ENCODE data around the gene AMN1.
"Not testable (repeated sequence)": the region's sequence is repeated elsewhere in the genome, so short reads cannot be mapped to it uniquely, and the experiment has no call there.

- not testable (repeated sequence) for TF ChIP-seq POLR2AphosphoS5 (IDR thresholded peaks at IDR 0.05; ENCODE audit: borderline replicate concordance, low read depth, low read length); EZH2 (IDR thresholded peaks at IDR 0.05)
These were observed 10.2 kb downstream of the AMN1 start for GRCh38 chr12:31718542-31719198.

All from SK-N-MC (cell line).